K562 (cell line): Measurements from ENCODE around the gene MED15. TPM values are rescaled to one million over a fixed set of nuclear protein-coding genes. Genes with fewer than 3 reads are reported as not detected.
A peak's percentile ranks its signal among the peaks of the same experiment; 100 is the strongest.

Source experiments
- BMI1 ChIP-seq: fragments of 150-350 bp; IDR thresholded peaks from 2 replicates; pipeline ENCODE4 v1.6.1; 2014; ENCODE audit warnings: low read length
- CBFA2T3 ChIP-seq: fragments of 450-650 bp; IDR thresholded peaks from 2 replicates; pipeline ENCODE4 v1.6.1; 2017
- E2F8 ChIP-seq: fragments of 450-650 bp; IDR thresholded peaks from 2 replicates; pipeline ENCODE4 v1.7.1; 2018; ENCODE audit warnings: mild to moderate bottlenecking, low read depth; ENCODE audit not compliant: partially characterized antibody
- GTF2A2 ChIP-seq: IDR thresholded peaks from 2 replicates; pipeline ENCODE4 v1.6.1; 2016; ENCODE audit warnings: mild to moderate bottlenecking, missing genetic modification characterization, missing compliant biosample characterization
- HCFC1 ChIP-seq: IDR thresholded peaks from 2 replicates; pipeline ENCODE4 v1.6.1; 2012; ENCODE audit warnings: low read depth, low read length, improper control_type of control experiment
- KLF13 ChIP-seq: fragments of 450-650 bp; IDR thresholded peaks from 2 replicates; pipeline ENCODE4 v1.6.1; 2016; ENCODE audit warnings: missing genetic modification characterization, low read depth, mild to moderate bottlenecking, missing compliant biosample characterization, moderate library complexity, borderline replicate concordance
- MEIS2 ChIP-seq: fragments of 450-650 bp; IDR thresholded peaks from 2 replicates; pipeline ENCODE4 v1.6.1; 2014; ENCODE audit warnings: mild to moderate bottlenecking; ENCODE audit not compliant: partially characterized antibody
- MYC ChIP-seq, 2 experiments: fragments of 250-450 bp in 1 of 2; sonication (Bioruptor Pico) in 1 of 2; IDR thresholded peaks; 2 replicates each; pipeline versions ENCODE4 v1.5.1 to v1.6.1; 2012 to 2021; ENCODE audit warnings: low read depth in 2 of 2, borderline replicate concordance in 1 of 2, improper control_type of control experiment in 1 of 2, low read length in 1 of 2, mild to moderate bottlenecking in 1 of 2, moderate library complexity in 1 of 2
- NCOA1 ChIP-seq: fragments of 450-650 bp; IDR thresholded peaks from 2 replicates; pipeline ENCODE4 v1.6.1; 2016; ENCODE audit warnings: low read depth
- NR0B1 ChIP-seq: fragments of 450-650 bp; IDR thresholded peaks from one replicate; pipeline ENCODE4 v1.6.1; 2018; ENCODE audit warnings: mild to moderate bottlenecking, moderate library complexity; ENCODE audit not compliant: partially characterized antibody
- PATZ1 ChIP-seq: fragments of 250-450 bp; sonication (Bioruptor Pico); IDR thresholded peaks from 2 replicates; pipeline ENCODE4 v1.5.0; 2020; ENCODE audit warnings: mild to moderate bottlenecking, borderline replicate concordance
- PCBP2 ChIP-seq: fragments of 200-400 bp; formaldehyde crosslinking; IDR thresholded peaks from 2 replicates; pipeline ENCODE4 v1.6.1; 2018; ENCODE audit warnings: low read length, low read depth, mild to moderate bottlenecking, moderate library complexity; ENCODE audit not compliant: poor library complexity, severe bottlenecking
- PHB ChIP-seq: fragments of 250-450 bp; sonication (Bioruptor Pico); IDR thresholded peaks from 2 replicates; pipeline ENCODE4 v1.5.0; 2021
- PHTF2 ChIP-seq: fragments of 250-450 bp; sonication (Bioruptor Pico); IDR thresholded peaks from 2 replicates; pipeline ENCODE4 v1.5.0; 2021; ENCODE audit warnings: mild to moderate bottlenecking
- PML ChIP-seq: IDR thresholded peaks from 2 replicates; pipeline ENCODE4 v1.6.1; 2012; ENCODE audit warnings: low read length, inconsistent platforms
- POLR2B ChIP-seq: fragments of 450-650 bp; IDR thresholded peaks from 2 replicates; pipeline ENCODE4 v1.6.1; 2018; ENCODE audit warnings: low read depth; ENCODE audit not compliant: partially characterized antibody
- RFX1 ChIP-seq: fragments of 450-650 bp; IDR thresholded peaks from 2 replicates; pipeline ENCODE4 v1.6.1; 2016; ENCODE audit warnings: mild to moderate bottlenecking, moderate library complexity
- RFX5 ChIP-seq: IDR thresholded peaks from 2 replicates; pipeline ENCODE4 v1.6.1; 2011; ENCODE audit warnings: low read depth, mild to moderate bottlenecking, improper control_type of control experiment, low read length
- SMAD2 ChIP-seq: fragments of 150-350 bp; IDR thresholded peaks from 2 replicates; pipeline ENCODE4 v1.6.1; 2014; ENCODE audit warnings: low read depth, mild to moderate bottlenecking, low read length
- SRSF3 ChIP-seq: fragments of 200-400 bp; formaldehyde crosslinking; IDR thresholded peaks from 2 replicates; pipeline ENCODE4 v1.6.1; 2016; ENCODE audit warnings: mild to moderate bottlenecking, low read length, moderate library complexity; ENCODE audit not compliant: insufficient read depth
- ZNF655 ChIP-seq: fragments of 250-450 bp; sonication (Bioruptor Pico); IDR thresholded peaks from 2 replicates; pipeline ENCODE4 v1.5.0; 2021
- polyA plus RNA-seq, 8 experiments: library from polyadenylated mRNA; depleted of rRNA in 4 of 8; stranded (reverse) in 5 of 8; unstranded in 3 of 8; fragments of >200 nt; fragmentation: Nextera tagmentation in 2 of 8; fragmentation: Illumina TruSeq in 1 of 8; extraction: Ambion mirVana in 2 of 8; extraction: Trizol in 1 of 8; gene quantifications; 2 replicates each; pipeline versions ENCODE4 v1.2.1 to v1.2.3, GENCODE V29; 2011 to 2014; ENCODE audit warnings: inconsistent platforms in 1 of 8, missing spikeins in 1 of 8
- total RNA-seq, 7 experiments: library from RNA; depleted of rRNA in 6 of 7; stranded (reverse); fragments of >200 nt in 6 of 7; fragmentation: Illumina TruSeq in 2 of 7; extraction: Trizol in 2 of 7; gene quantifications; 2 replicates each; pipeline versions ENCODE4 v1.2.1 to v1.2.3, GENCODE V29; 2011 to 2021; ENCODE audit warnings: low replicate concordance in 1 of 7

MED15 gene
- total and polyA plus RNA-seq, 9 of the 15 experiments (the other 6 are each of a cell fraction or from before 2014, with no cell fraction given) = 4.0 to 271 (median 60.1) TPM

- TF ChIP-seq PATZ1 = no peak
- TF ChIP-seq HCFC1 = no peak; the same call in 1 of the 2 replicates
- no peak for TF ChIP-seq BMI1
- 0 out of 2 replicates have a peak, but pooled peaks have one; percentile 18 for TF ChIP-seq SMAD2
- no peak for TF ChIP-seq PHTF2 (CRISPR knock-in tag)
- TF ChIP-seq CBFA2T3 = no peak
- no peak for TF ChIP-seq E2F8
- no peak for TF ChIP-seq KLF13 (tag)
- TF ChIP-seq PHB = no peak
- TF ChIP-seq SRSF3 = no peak
- TF ChIP-seq RFX1 = no peak
- no peak for TF ChIP-seq POLR2B
- no peak for TF ChIP-seq GTF2A2 (tag)
- no peak for TF ChIP-seq MEIS2
- TF ChIP-seq PML = peak; percentile 71; the same call in 1 of the 2 replicates
- TF ChIP-seq NCOA1 = no peak
- no peak for TF ChIP-seq PCBP2
- no peak for TF ChIP-seq RFX5
- peak; percentile 96 for TF ChIP-seq MYC (IDR thresholded peaks at IDR 0.05; ENCODE audit: low read depth, low read length)
- no peak; the same call in 1 of the 2 replicates for TF ChIP-seq MYC (CRISPR knock-in tag; IDR thresholded peaks at IDR 0.05; ENCODE audit: borderline replicate concordance, low read depth)
- no peak for TF ChIP-seq NR0B1
- no peak for TF ChIP-seq ZNF655 (CRISPR knock-in tag)
These were observed 15.9 kb downstream of the MED15 start (continued) for GRCh38 chr22:20523086-20523983.
